Hypothalamus (tissue), 51 donors: ENCODE results near the gene PPP2R5A.
"Not testable (repeated sequence)": the region's sequence is repeated elsewhere in the genome, so short reads cannot be mapped to it uniquely, and the experiment has no call there.

ENCODE experiments used
- DNase-seq, 51 donors: peaks; one replicate each; lab custom pipeline; 2025; lab: John Stamatoyannopoulos, UW

Gene PPP2R5A

GRCh38 chr1:212267017-212267416 lies 18.2 kb upstream of the PPP2R5A start:
- no peak for DNase-seq

DNA sequence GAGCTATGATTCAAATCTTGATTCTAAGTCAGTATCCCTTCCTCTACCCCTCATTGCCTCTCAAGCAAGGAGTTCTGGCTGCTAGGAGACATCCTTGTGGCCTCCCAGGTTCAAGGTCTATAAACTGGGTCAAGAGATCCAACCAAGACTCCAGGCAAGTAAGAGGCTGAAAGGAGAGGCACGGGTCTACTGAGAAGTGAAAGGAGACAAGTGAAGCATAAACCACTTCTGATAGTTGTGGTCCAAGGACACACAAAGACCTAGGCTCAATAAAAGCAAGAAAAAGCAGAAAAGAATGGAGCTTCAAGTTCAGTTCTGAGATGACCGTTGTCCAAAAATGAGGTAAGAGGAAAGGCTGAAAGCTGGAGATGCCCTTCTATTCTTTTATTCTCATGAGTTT lies 17.8 kb upstream of the PPP2R5A start:
- no peak for DNase-seq

DNA sequence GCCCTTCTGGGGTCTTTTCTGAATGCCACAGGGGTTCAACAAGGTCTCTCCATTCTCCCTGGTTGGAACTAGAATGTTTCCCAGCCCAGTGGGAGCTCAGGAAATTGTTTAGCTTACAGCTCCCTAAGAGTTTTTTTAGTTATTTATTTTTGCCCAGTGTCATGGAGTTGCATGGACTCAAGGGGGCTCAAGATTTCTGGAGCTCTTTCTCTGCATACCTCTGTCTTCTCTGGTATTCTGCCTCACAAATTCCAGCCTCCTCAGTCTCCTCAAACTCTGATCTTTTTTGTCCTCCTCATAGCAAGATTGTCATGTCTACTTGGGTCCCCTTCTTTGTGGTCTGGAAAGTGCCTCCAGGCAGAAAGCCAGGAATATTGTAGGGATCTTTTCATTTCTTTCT lies 15.9 kb upstream of the PPP2R5A start:
- DNase-seq, result no peak

- no peak for DNase-seq
These were observed 14.6 kb upstream of the PPP2R5A start for GRCh38 chr1:212270564-212270963.

DNA sequence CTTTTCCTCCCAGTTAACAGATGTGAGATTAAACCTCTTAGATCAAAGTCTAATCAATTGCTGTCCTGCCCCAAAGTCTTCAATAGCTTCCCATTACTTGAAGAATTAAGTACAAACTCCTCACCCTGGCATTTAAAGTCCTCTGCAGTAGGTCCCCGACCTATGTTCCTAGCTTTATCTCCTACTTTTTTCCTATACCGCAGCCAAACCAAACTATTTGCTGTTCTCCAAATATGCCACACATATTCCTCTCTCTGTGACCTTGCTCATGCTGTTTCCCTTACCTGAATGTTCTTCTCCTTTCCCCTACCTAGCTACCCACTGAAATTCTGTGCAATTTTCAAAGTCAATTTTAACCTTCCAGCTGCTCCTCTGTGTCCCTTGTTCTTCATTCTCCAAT lies 14.0 kb upstream of the PPP2R5A start:
- no peak for DNase-seq

DNA sequence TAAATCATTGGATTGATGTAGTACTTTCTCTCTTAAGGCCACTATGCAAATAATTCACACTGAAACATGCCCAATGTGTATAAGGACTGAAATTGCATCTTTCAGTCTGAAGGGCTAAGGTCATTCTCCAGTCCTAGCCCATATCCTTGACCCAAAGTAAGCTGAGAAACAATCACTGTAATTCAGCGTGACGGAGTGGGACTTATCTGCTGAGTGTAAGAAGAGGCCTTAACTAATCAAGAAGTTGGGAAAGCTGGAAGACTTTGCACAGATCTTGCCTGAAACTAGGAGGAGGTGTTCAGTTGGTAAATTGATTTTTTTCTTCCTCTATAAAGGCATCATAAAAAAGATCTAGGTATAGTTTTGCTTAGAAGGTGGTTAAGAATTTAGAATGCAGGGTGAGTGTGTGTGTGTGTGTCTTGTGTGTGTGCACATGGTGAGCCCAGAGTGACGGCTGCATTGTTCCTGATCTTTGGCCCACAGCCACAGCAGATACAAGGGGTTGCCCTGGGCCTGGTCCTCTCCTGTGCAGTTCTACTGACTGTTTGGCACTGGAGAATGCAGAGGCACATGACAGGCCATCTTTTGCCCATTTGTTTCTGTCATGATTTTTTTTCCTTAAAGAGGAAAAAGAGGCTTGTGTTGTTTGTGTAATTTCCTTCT lies 13.3 kb upstream of the PPP2R5A start:
- peak in 1 of 51 donors; percentile 6 for DNase-seq

DNA sequence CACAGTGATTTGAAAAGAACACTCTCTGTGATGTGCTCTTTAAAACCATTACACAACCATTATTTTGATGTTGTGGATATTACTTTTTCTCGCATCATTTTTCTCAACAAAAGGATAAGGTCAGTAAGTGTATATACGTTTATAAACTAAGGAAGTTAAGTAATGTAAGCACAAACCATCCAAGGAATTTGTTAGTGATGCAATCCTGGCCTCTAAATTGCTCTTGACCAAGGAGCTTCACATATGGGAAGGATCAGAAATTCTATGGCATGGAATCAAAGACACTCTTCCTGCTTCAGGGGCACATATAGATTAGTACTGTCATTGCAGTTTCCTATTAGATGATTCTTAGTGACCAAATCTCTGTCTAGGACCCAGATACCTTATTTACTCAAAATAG lies 3.6 kb upstream of the PPP2R5A start:
- no peak for DNase-seq

GRCh38 chr1:212283741-212284140 lies 1.5 kb upstream of the PPP2R5A start:
- no peak for DNase-seq

- no peak for DNase-seq
These were observed 872 bp upstream of the PPP2R5A start for GRCh38 chr1:212284332-212284743.

- peak in 44 of 51 donors; percentile 12 to 85 (median 61) for DNase-seq
These were observed 710 bp downstream of the PPP2R5A start for GRCh38 chr1:212285685-212286555.

DNA sequence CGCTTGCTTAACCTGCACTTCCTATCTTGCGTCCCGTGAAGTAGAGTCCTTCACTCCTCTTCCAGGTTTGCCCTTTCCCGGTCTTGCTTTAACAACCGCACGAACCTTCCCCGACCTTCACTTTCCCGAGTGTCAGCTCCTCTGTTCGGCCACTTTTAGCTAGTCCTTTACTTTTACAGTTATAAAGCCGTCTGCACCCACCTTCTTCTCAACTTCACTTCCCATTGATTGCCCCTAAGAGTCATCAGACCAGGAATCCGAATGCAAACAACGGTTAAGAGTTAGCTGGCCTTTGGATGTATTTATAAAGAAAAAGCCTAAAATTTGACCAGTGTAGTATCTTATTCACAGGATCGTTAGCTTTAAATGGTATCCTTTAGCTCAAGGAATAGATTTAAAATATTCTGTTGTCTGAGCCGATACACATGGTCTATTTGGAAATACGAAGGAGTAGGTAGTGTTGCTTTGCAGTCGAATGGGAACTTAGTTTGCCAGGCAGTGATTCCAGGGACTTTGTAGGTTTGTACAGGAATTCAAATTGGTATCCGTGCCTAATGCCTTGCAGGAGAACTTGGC lies 1.4 kb downstream of the PPP2R5A start:
- peak in 7 of 51 donors; percentile 25 to 81 (median 51) for DNase-seq

DNA sequence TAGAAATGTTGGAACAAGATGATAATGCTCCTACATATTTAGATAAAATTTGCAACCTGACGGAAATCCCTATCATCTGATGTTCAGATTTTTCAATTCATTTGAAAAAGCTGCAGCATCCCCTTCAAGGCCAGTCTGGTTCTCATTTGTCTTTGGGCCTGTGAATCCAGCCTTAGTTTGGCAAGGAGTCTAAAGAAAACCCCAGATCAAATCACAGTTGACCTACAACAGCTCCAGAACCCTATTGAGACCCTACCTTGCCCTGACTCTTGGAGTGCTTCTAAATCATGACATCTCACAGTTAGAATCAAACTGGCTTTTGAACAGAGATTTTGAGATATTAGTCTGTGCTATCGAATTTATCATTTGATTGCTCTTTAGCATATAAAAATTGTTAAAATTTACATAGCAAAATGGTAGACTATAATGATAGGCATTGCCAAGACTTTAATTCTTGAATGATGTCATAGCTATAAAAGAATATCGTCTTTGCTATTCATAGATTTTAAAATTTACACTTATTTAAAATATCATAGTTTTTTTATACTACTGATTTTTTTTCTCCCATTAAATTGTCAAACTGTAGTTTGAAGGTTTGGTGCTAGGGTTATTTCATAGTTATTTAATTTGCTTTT lies 2.2 kb downstream of the PPP2R5A start:
- peak in 1 of 51 donors; percentile 70 for DNase-seq

DNA sequence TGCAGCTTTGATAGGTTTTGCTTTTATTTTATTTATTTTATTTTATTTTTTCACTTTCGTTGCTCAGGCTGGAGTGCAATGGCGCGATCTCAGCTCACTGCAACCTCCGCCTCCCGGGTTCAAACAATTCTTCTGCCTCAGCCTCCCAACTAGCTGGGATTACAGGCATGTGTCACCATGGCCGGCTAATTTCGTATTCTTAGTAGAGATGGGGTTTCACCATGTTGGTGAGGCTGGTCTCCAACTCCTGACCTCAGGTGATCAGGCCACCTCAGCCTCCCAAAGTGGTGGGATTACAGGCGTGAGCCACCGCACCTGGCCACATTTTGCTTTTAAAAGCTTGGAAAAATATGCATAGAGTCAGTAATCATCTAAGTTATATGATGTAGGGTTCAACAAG lies 2.8 kb downstream of the PPP2R5A start:
- DNase-seq, result not testable (repeated sequence)

GRCh38 chr1:212288615-212289014 lies 3.4 kb downstream of the PPP2R5A start:
- peak in 1 of 51 donors; percentile 8 for DNase-seq

- no peak for DNase-seq
These were observed 4.3 kb downstream of the PPP2R5A start for GRCh38 chr1:212289262-212290077.

DNA sequence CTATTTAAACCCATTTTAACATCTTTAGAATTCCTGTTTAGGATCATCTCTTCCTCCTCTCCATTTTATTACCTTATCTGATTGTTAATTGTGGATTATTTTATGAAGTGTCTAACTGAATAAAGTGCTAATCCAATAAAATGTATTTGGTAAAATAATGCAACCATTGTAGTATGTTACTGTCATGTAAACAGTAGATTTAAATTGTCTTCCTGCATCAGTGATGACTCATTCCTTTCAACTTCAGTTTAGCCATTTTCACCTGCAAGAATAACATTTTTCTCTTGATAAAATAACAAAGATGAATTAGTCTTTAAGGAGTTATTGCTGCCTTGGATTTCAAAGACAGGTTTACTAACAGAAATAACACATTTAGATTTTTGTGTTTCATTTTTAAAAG lies 5.4 kb downstream of the PPP2R5A start:
- no peak for DNase-seq

DNA sequence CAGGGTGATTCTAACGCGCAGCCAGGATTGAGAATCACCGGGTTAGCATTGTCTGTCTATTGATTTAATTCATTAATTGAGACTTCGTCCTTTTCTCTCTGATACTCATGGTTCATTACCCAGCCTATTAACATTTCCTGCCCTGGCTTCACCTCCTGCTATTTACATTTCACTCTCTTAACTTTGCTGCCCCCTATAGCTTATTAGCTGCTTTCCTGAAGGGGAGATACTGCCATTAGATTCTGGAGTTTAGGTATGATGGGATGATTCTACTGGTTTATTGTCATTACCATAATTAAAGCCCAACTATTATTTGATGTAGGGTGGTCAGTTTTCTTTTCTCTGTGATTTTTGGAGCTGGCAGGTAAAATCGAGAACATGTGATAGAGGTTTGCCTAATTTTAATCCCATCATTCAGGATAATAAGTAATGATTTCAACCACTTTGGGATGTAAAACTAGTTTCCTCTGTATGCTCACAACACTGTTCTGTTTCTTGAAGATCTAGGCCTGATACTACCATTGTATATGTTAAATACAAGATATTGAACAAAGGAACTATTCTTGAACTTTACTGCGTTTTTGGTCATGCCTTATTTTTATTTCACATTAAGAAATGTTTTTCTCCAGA lies 6.4 kb downstream of the PPP2R5A start:
- DNase-seq, result peak in 1 of 51 donors; percentile 12

GRCh38 chr1:212292250-212293105 lies 7.3 kb downstream of the PPP2R5A start:
- DNase-seq, result no peak

DNA sequence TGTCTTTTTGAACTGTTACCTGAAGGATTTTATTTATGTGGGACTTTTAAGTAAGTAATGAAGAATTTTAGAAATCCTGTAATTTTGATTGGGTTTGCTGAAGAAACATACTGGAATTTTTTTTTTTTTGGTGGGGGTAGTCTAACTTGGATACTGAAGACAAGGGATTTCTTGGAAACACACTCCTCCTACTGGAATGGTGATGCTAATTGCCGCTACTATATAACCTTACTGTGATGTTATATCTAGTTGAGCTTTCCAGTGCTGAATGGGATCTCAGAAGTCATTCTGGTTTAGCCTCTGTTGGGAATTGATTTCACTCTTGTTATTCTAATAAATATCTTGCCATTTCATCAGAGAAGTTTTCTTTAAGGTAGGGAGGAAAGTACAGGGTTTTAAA lies 8.4 kb downstream of the PPP2R5A start:
- no peak for DNase-seq
